Transverse colon (tissue), 3 donors: ENCODE measurements around the gene SYNJ2.

Experiments used
- CTCF ChIP-seq, 5 experiments: fragments of 200-600 bp in 3 of 5; fragments of 450-650 bp in 2 of 5; sonication (generic) in 3 of 5; IDR thresholded peaks; 1 replicate in 2 of 5; 2 replicates in 3 of 5; pipeline ENCODE4 v1.5.1; 2016 to 2017; ENCODE audit warnings: antibody characterized with exemption in 5 of 5, inconsistent platforms in 3 of 5, mild to moderate bottlenecking in 2 of 5, moderate library complexity in 1 of 5
- POLR2A ChIP-seq: fragments of 450-650 bp; IDR thresholded peaks from one replicate; pipeline ENCODE4 v1.6.1; 2016; ENCODE audit warnings: antibody characterized with exemption, mild to moderate bottlenecking, moderate library complexity

- TF ChIP-seq POLR2A (no peak), CTCF (IDR thresholded peaks at IDR 0.05) (no peak)
Observed at GRCh38 chr6:158029668-158030230, 48.1 kb downstream of the SYNJ2 start.
